Rectal smooth muscle tissue (tissue), 1 donor: Measurements from ENCODE around the gene TGM1.

Source experiments
- H3K27ac ChIP-seq: one replicate; pipeline ENCODE4 v1.7.0; 2013; ENCODE audit warnings: low read depth, low read length, inconsistent platforms
- H3K27me3 ChIP-seq: one replicate; pipeline ENCODE4 v1.7.0; 2013; ENCODE audit warnings: low read length; ENCODE audit not compliant: control insufficient read depth, insufficient read depth
- H3K36me3 ChIP-seq: one replicate; pipeline ENCODE4 v1.7.0; 2013; ENCODE audit warnings: low read length; ENCODE audit not compliant: control insufficient read depth, insufficient read depth
- H3K4me1 ChIP-seq: one replicate; pipeline ENCODE4 v1.7.0; 2013; ENCODE audit warnings: low read length; ENCODE audit not compliant: control insufficient read depth, insufficient read depth
- H3K4me3 ChIP-seq: one replicate; pipeline ENCODE4 v1.7.0; 2013; ENCODE audit warnings: low read length
- H3K9ac ChIP-seq: one replicate; pipeline ENCODE4 v1.7.0; 2013; ENCODE audit warnings: low read length

Gene TGM1

DNA sequence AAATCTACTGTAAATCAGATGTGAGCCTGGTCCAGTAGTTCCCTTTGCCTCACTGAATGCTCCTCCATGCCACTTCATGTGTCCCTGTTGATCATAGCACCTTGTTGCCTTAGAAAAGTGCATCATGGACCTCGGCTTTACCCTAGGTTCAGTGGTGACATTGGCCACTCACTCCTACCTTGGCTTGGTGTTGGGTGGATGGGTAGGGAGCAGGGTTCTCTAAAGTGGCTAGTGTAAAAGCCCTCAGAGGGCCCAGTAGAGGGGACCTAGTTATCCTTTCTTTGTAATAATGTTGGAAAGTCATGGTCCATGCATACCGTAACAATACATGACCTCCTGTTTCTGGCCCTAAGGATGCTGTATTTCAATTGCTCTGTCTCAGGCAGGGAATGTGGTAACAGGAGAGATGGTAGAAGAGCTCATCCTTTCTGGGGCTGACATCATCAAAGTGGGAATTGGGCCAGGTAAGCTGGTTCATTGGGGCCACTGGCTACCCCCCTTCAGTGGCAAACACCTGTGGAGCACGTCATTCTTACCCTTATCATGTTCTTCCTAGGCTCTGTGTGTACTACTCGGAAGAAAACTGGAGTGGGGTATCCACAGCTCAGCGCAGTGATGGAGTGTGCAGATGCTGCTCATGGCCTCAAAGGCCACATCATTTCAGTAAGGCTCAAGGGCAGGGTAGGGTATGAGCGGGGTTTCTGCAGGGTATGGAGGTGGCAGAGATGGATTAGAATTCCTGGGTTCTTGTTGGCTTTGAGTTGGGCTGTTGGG, 26.1 kb downstream of the TGM1 start:
- H3K4me3 ChIP-seq, result no peak overlapping the region
- H3K27me3 ChIP-seq, result no peaks in the 10 kb centered on the region
- peaks cover 17% of the 10 kb centered on the region for H3K4me1 ChIP-seq
- H3K36me3 ChIP-seq, result peaks cover 36% of the 10 kb centered on the region
- H3K27ac ChIP-seq, result no peak overlapping the region
- no peak overlapping the region for H3K9ac ChIP-seq

GRCh38 chr14:24235804-24236688, 26.9 kb downstream of the TGM1 start:
- Histone ChIP-seq H3K27me3 (no peaks in the 10 kb centered on the region), H3K36me3 (peaks cover 35% of the 10 kb centered on the region), H3K4me1 (peaks cover 22% of the 10 kb centered on the region), H3K9ac (no peak overlapping the region), H3K27ac (no peak overlapping the region), H3K4me3 (no peak overlapping the region)

DNA sequence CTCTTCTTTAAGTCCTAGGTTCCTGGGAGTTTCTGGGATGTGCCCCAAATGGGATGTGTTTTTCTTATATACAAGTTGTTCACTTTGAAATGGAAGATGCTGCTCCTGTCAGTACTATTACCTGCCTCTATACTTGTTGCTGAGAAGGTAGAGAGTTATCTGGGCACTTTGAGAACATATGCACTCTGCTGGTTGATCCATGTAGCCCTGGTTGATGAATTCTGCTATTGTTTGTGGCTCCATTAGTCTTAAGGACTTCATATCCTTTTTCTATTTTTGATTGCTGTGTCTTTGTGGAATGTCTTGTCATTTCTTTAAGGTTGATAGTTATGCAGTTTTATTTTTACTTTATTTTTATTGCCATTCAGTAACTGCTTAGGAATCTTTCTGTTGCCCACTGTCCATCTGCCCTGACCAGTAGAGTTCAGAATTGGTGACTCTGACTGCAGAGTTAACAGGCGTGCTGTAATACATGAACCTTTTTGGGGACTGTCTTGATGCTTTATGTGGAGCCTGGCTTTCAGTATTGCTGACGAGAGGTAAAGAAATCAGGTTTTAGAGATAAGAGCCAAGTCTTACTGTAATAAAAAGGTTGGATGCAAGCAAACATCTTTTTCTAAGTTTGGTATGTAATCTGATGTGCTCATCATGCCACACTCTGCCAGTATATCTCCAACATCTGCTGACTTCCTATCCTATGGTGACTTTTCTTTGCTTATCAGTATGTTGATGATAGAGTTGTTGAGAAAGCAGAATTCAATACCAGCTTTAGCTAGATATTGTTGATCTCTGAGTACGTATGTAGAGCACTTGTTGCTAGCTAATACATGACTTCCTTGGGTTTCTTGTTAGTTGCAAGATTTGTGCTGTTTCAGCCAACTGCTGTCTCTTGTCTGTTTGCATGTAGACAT, 28.6 kb downstream of the TGM1 start:
- Histone ChIP-seq H3K4me1 (peaks cover 13% of the 10 kb centered on the region), H3K27ac (no peak overlapping the region), H3K9ac (no peak overlapping the region), H3K27me3 (no peaks in the 10 kb centered on the region), H3K4me3 (no peak overlapping the region), H3K36me3 (peaks cover 22% of the 10 kb centered on the region)

DNA sequence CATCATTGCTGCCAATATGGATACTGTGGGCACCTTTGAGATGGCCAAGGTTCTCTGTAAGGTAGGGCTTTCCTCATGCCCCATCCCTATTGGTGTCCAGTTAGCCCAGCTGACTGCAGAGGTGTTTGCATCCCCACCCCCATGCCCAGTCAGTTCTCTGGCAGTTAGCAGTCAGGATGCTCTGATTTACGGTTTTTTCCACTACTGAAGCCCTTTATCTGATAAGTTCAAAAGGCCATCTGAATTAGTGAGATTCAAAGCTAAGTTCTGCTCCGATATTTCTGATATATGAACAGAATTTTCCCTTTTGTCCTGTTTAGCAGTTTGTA, 29.5 kb downstream of the TGM1 start:
- Histone ChIP-seq H3K4me1 (peaks cover 13% of the 10 kb centered on the region), H3K36me3 (peaks cover 15% of the 10 kb centered on the region), H3K9ac (peak overlapping the region; percentile 25), H3K4me3 (peak overlapping the region; percentile 91), H3K27ac (peak overlapping the region; percentile 93), H3K27me3 (no peaks in the 10 kb centered on the region)

DNA sequence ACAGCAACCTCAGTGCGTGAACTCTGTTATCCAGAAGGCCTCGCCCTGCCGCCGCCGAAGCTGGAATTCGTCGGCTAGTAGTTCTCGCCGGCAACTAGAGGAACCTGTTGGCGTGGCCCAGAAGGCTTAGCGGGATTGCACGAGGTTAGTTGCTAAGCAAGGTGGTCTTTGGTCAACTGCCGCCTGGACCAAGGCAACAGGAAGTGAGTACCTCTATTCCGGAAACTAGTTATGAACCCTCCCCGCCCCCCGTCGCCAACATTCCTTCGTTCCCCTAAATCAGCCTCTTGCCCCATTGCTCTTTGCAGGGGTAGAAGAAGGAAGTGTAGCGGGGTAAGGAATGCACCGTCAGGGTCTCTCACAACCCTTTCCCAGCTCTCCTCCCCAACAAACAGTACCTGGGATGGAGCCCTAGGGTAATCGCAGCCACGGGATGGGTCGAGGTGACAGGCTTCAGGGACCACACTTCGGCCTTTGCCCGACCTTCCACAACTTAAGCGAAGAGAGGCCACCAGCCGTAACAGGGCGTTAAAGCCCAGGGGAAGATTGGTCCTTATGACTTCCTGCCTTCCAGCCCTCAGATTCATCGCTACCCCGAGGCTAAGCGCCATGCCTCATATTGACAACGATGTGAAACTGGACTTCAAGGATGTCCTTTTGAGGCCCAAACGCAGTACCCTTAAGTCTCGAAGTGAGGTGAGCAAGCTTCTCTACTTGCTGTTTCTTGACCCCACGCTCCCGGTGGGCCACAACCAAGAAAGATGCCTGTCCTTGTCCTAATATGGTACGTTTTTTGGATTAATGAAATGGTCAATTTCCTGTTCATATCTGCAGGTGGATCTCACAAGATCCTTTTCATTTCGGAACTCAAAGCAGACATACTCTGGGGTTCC, 30.1 kb downstream of the TGM1 start, which contains the start of gene GMPR2:
TSS of gene GMPR2 (plus strand) at position 285 of the 893 bp plus-strand sequence. CDS start at position 610, 325 bp downstream.
- Histone ChIP-seq H3K4me3 (peak within 1 kb of the TSS; percentile 91), H3K36me3 (peaks cover 9% of the 10 kb centered on the region), H3K9ac (peak within 1 kb of the TSS; percentile 84), H3K27me3 (no peaks in the 10 kb centered on the region), H3K4me1 (peaks cover 13% of the 10 kb centered on the region), H3K27ac (peak within 1 kb of the TSS; percentile 93)

DNA sequence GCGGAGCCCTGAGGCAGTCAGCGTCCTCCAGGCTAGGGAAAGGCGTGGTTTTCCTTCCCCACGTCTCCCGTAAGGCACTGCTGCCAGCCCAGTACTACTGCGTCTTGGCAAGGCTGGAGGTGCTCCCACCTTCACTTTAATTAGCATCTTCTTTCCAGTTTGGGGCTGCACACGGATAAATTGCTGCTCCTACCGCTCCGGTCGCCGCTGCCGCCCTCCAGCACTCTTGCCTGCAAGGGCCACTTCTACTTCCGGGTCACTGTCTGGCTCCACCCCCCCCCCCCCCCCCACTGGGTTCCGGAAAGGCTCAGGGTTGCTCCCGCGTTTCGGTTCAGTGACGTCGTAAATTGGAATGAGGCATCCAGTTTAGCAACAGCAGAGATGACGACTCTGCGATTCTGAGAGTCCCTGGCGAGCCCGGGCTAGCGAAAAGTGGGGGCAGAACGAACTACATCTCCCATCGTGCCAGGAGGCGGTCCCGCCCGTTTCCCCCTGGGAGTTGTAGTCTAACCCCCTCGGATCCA, 30.8 kb downstream of the TGM1 start, which contains the start of gene NEDD8:
TSS of gene NEDD8 (minus strand) at position 247 of the 524 bp plus-strand sequence. CDS start at position 147, 100 bp downstream.
- H3K4me3 ChIP-seq, result peak within 1 kb of the TSS; percentile 91
- peaks cover 7% of the 10 kb centered on the region for H3K36me3 ChIP-seq
- peak within 1 kb of the TSS; percentile 84 for H3K9ac ChIP-seq
- no peaks in the 10 kb centered on the region for H3K27me3 ChIP-seq
- H3K4me1 ChIP-seq, result peaks cover 13% of the 10 kb centered on the region
- peak within 1 kb of the TSS; percentile 93 for H3K27ac ChIP-seq

DNA sequence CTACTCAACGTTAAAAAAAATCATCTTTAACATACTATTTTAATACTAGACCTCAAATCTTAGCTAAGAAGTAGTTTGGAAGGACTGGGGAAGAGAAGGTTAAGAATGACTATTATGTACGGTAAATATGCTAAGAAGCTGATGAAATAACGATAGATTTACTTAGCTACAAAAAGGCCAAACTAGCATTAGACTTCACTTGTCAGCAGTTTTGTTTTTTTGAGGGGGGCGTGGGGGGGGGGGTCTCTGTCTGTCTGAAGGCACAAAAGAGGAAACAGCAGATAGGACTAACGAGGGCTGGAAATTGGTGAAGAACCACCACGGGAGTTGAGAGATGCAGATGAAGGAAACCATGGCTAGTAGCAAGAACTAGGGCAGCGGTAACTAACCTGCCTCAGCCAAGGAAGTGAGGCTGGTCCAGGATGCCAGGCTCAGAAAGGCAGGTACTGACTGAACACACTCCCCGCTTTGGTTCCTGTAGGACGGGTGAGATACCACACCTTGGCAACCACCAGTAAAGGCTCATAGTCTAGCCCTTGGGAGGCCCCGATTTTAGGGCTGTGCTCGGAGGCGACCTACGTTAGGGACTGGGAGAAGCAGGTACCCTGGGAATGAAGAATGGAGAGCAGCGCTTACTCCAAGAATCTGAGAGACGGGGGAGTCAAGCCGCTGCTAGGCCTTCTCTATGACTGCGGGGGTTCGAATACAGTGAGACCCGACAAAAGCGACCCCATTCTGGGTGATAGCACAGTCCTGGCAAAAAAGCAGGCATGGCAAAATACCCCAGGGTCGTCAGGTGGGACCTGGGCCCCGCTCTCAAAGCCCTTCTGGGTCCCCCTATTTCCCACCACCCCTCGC, 31.5 kb downstream of the TGM1 start:
- Histone ChIP-seq H3K27ac (peak overlapping the region; percentile 93), H3K4me3 (peak overlapping the region; percentile 91), H3K9ac (peak overlapping the region; percentile 54), H3K27me3 (no peaks in the 10 kb centered on the region), H3K4me1 (peaks cover 13% of the 10 kb centered on the region), H3K36me3 (peaks cover 3% of the 10 kb centered on the region)

DNA sequence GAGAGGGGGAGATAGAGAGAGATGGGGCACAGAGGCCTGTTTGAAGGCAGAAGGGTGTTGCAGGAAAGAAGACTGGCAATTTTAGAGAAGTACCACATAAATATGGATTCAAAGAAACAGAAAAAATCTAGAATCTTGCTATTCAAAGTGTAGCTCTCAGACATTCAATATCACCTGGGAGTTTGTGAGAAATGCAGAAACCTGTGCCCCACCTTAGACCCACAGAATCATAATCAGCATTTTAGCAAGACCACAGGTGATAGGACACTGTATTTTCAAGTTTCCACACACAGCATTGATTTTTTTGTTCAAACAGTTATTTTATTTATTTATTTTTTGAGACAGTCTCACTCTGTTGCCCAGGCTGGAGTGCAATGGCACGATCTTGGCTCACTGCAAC, 34.1 kb downstream of the TGM1 start:
- H3K27me3 ChIP-seq, result no peaks in the 10 kb centered on the region
- no peak overlapping the region for H3K9ac ChIP-seq
- peaks cover 13% of the 10 kb centered on the region for H3K4me1 ChIP-seq
- no peaks in the 10 kb centered on the region for H3K36me3 ChIP-seq
- H3K27ac ChIP-seq, result no peak overlapping the region
- H3K4me3 ChIP-seq, result no peak overlapping the region

- H3K36me3 ChIP-seq, result no peaks in the 10 kb centered on the region
- no peak overlapping the region for H3K9ac ChIP-seq
- peaks cover 4% of the 10 kb centered on the region for H3K4me1 ChIP-seq
- no peak overlapping the region for H3K27ac ChIP-seq
- H3K4me3 ChIP-seq, result no peak overlapping the region
- H3K27me3 ChIP-seq, result no peaks in the 10 kb centered on the region
Observed at GRCh38 chr14:24226473-24226872, 36.5 kb downstream of the TGM1 start.

DNA sequence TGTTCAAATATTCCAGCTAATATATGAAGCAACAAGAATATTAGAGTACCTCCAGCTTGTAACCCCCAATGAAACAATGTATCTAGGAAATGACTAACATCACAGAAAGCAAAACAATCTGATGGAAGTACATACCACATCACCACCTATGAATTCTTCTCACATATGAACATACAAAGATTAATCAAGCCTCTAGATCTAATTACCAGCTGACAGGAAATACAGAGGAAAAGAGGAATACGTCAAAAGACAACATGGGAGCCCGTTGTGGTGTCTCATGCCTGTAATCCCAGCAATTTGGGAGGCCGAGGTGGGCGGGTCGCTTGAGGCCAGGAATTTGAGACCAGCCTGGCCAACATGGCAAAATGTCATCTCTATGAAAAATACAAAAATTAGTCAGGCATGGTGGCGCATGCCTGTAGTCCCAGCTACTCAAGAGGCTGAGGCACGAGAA, 38.3 kb downstream of the TGM1 start:
- H3K4me3 ChIP-seq, result no peak overlapping the region
- H3K9ac ChIP-seq, result no peak overlapping the region
- no peak overlapping the region for H3K27ac ChIP-seq
- no peaks in the 10 kb centered on the region for H3K4me1 ChIP-seq
- no peaks in the 10 kb centered on the region for H3K27me3 ChIP-seq
- H3K36me3 ChIP-seq, result no peaks in the 10 kb centered on the region
